Stomach (tissue), 4 donors: ENCODE results near the gene VWA7.

Source experiments
- CTCF ChIP-seq, 7 experiments: fragments of 450-650 bp in 4 of 7; fragments of 200-600 bp in 3 of 7; sonication (generic) in 3 of 7; IDR thresholded peaks; one replicate each; pipeline ENCODE4 v1.5.1; 2016 to 2019; ENCODE audit warnings: antibody characterized with exemption in 7 of 7, control low read depth in 2 of 7, mild to moderate bottlenecking in 1 of 7
- POLR2A ChIP-seq, 4 donors: fragments of 450-650 bp; IDR thresholded peaks; one replicate each; pipeline ENCODE4 v1.6.1; 2016; ENCODE audit warnings: antibody characterized with exemption in 4 of 4, control low read depth in 2 of 4, mild to moderate bottlenecking in 1 of 4, moderate library complexity in 1 of 4
- POLR2AphosphoS5 ChIP-seq, 3 donors: sonication (generic); formaldehyde crosslinking; IDR thresholded peaks; one replicate each; pipeline ENCODE4 v1.6.1; 2016; ENCODE audit warnings: antibody characterized with exemption in 3 of 3

GRCh38 chr6:31749301-31750036 lies 27.7 kb downstream of the VWA7 start:
- TF ChIP-seq CTCF (IDR thresholded peaks at IDR 0.05) = no peak
- no peak for TF ChIP-seq POLR2AphosphoS5 (IDR thresholded peaks at IDR 0.05)
- TF ChIP-seq POLR2A (IDR thresholded peaks at IDR 0.05) = no peak
